Measurements from ENCODE around the gene TAGLN2.

GRCh38 chr1:159902541-159902940 lies 22.8 kb downstream of the TAGLN2 start:
- TF ChIP-seq CTCF (IDR thresholded peaks at IDR 0.05) (no peak), POLR2A (IDR thresholded peaks at IDR 0.05) (no peak), POLR2AphosphoS5 (IDR thresholded peaks at IDR 0.05) (no peak)
